ENCODE data around the gene FOCAD. TPM values are rescaled to one million over a fixed set of nuclear protein-coding genes. Genes with fewer than 3 reads are reported as not detected.

The FOCAD gene
- total RNA-seq, 1 experiment from 2014 or later = 43.3 TPM

GRCh38 chr9:20872340-20872977, 188.4 kb downstream of the FOCAD start:
- Mint-ChIP-seq H3K4me1 (peaks cover 18 to 21% of the 10 kb centered on the region in 2 experiments), H3K4me3 (peak overlapping the region in 1 of 2 experiments; percentile 66; a peak in 2 of 5 replicates), H3K36me3 (ENCODE audit: insufficient read depth in 1 of 3, low read depth in 3 of 3) (peaks cover 0 to 4% (median 0%) of the 10 kb centered on the region in 3 experiments; a peak in 3 of 7 replicates), H3K27me3 (ENCODE audit: low read depth) (no peaks in the 10 kb centered on the region), H3K9me3 (no peaks in the 10 kb centered on the region), H3K27ac (peak overlapping the region; percentile 79 to 99 (median 98))
- H3K14ac ChIP-seq (ENCODE audit: insufficient read depth, low read length) = no peak overlapping the region
- no peaks in the 10 kb centered on the region; the same call in 1 of the 2 replicates for H3K4me1 ChIP-seq (ENCODE audit: insufficient read depth, low read length)
- no CpG with 5 or more reads among the region's 1 CpG for WGBS (ENCODE audit: extremely low coverage, insufficient read length, low lambda C conversion rate)
- no peak overlapping the region for H3K9ac ChIP-seq (ENCODE audit: extremely low read depth, insufficient read length, low read length)
- H4K20me1 ChIP-seq (ENCODE audit: control insufficient read depth, insufficient read depth, insufficient read length) = no peaks in the 10 kb centered on the region
- H2BK20ac ChIP-seq (ENCODE audit: low read depth, low read length, poor library complexity, severe bottlenecking) = no peak overlapping the region
- H4K91ac ChIP-seq (ENCODE audit: insufficient read length, low read depth, low read length) = no peak overlapping the region
- H3K56ac ChIP-seq (ENCODE audit: insufficient read length, low read depth, low read length) = no peak overlapping the region
- H3K23ac ChIP-seq (ENCODE audit: insufficient read length, low read depth, low read length) = no peak overlapping the region
- H4K5ac ChIP-seq (ENCODE audit: insufficient read length, low read depth, low read length) = no peak overlapping the region
- no peak for TF ChIP-seq CTCF (conservative IDR thresholded peaks at IDR 0.05)
- no peak overlapping the region for H2AK5ac ChIP-seq (ENCODE audit: insufficient read length, low read length)
- H3K79me2 ChIP-seq (ENCODE audit: insufficient read depth, low read length) = no peaks in the 10 kb centered on the region
- no peak overlapping the region for H4K8ac ChIP-seq (replicated peaks; ENCODE audit: insufficient read length, low read depth, low read length)
- no peaks in the 10 kb centered on the region for H3K23me2 ChIP-seq (ENCODE audit: insufficient read length, low read depth, low read length, poor library complexity, severe bottlenecking)
- DNase-seq = no peak
- no peak overlapping the region for H2BK5ac ChIP-seq (ENCODE audit: insufficient read length, low read length)
- H3T11ph ChIP-seq (ENCODE audit: low read length) = no peak overlapping the region
- H3K79me1 ChIP-seq (ENCODE audit: insufficient read depth, low read depth, low read length, poor library complexity, severe bottlenecking) = no peaks in the 10 kb centered on the region
- peak overlapping the region; percentile 28 for H3K4me2 ChIP-seq (ENCODE audit: insufficient read depth, insufficient read length, low read length)
- no peak overlapping the region for H2BK12ac ChIP-seq (ENCODE audit: insufficient read length, low read depth, low read length)
- no peak overlapping the region for H3K18ac ChIP-seq (ENCODE audit: insufficient read length, low read depth, low read length)
- H2AFZ ChIP-seq (ENCODE audit: low read length) = no peak overlapping the region
- H2BK120ac ChIP-seq (ENCODE audit: low read depth, low read length, poor library complexity, severe bottlenecking) = no peak overlapping the region
- no peaks in the 10 kb centered on the region for H3K27me3 ChIP-seq (ENCODE audit: insufficient read depth, low read length)
- no peak overlapping the region for H2BK15ac ChIP-seq (ENCODE audit: low read depth, low read length)
- H3K27ac ChIP-seq (ENCODE audit: insufficient read length, low read depth, low read length) = no peak overlapping the region
- H3K9me3 ChIP-seq (ENCODE audit: control insufficient read depth, low read depth, low read length) = no peaks in the 10 kb centered on the region
- H3K4ac ChIP-seq (ENCODE audit: low read depth, low read length) = no peak overlapping the region
